GM21717 (cell line): ENCODE measurements around the gene FOXR1.

Experiments
- ATAC-seq: cut with Tn5 transposase; IDR thresholded peaks from one replicate; pipeline ENCODE4 v1.9.1; 2021; ENCODE audit warnings: mild to moderate bottlenecking, moderate library complexity; ENCODE audit not compliant: unreplicated experiment

FOXR1 gene

DNA sequence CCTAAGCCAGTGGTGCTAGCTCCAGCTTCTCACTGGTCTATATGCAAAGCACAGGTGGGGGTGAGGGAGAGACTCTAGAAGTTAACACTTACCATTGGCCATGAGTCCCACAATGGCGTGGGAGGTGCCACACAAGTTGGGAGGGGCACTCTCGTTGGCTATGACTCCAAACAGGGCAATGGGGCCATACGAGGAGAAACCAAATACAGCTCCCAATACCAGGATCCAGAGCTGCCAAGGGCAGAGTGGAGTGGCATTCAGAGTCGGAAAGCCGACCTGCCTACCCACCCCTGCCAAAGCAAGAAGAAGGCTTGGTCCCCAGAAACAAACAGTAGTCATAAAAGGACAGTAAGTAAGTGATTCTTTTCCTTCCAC, 53.5 kb downstream of the FOXR1 start:
- ATAC-seq, result no peak

DNA sequence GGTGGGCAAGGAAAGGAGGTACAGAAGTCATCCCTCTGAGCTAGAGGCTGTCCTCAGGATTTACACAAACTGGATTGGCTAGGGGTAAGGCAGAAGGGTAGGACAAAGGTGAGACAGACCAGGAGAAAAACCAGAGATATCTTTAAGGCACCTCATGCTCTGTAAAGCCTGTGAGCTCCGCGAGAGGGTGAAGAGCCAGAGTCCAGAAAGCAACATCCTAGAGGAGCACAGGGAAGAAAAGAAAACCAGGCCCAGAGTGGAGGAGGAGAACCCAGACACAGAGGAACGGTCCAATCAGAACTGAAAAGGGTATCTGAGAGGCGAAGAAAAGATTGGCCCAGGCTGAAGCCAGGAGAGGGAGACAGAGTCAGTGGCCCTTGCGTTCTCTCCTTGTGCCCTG, 54.0 kb downstream of the FOXR1 start:
- ATAC-seq, result no peak

DNA sequence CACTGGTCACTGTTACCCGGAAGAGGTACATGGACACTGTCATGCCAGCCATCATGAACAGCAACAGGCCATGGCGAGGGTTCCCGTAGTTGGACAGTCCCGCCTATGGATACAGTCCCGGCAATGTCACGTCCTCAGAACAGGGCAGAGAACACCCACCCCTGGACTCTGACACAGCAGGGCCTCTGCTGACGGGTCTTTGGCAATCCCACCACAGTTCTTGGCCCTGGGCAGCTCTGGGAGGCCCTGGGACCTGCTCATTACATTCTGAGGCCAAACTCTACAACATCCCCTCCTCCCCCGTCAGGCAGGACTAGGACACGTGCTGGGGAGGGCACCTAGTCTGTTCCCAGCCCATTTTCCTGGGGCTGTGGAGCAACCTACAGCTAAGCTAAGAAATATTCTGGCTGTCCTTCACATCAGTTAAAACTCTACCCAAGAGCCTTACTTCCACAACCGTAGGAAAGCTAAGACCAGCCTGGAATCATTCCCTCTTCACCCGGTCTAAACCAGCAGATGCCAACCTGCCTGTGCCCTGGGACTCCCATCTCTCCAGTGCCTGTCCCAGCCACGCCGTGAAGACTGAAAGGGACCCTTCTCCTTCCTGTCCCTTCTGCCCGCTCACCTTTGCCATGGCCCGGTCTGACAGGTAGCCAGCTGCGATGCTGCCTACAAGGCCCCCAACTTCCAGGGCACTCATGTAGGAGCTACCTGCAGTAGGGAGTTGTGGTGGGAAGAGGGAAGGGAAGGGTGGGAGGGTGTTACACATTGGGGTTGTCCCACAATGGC, 54.6 kb downstream of the FOXR1 start:
- no peak for ATAC-seq

DNA sequence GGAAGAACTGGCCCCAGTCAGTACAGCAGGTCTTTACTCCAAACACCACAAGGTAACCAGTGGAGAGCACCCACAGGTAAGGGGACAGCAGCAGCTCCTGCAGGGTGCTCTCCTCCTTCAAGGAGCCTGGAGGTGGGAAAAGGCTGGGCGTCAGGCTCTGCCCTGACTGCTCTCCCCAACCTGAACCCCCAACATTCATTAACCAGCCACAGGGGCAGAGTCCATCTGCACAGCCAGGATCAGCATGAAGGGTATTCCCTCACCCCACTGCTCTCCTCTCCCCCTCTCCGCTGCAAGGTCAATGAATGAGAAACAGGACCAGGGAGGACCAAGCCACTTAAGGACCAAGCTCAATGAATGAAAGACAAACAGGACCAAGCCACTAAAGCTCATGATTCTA, 55.4 kb downstream of the FOXR1 start:
- no peak for ATAC-seq

DNA sequence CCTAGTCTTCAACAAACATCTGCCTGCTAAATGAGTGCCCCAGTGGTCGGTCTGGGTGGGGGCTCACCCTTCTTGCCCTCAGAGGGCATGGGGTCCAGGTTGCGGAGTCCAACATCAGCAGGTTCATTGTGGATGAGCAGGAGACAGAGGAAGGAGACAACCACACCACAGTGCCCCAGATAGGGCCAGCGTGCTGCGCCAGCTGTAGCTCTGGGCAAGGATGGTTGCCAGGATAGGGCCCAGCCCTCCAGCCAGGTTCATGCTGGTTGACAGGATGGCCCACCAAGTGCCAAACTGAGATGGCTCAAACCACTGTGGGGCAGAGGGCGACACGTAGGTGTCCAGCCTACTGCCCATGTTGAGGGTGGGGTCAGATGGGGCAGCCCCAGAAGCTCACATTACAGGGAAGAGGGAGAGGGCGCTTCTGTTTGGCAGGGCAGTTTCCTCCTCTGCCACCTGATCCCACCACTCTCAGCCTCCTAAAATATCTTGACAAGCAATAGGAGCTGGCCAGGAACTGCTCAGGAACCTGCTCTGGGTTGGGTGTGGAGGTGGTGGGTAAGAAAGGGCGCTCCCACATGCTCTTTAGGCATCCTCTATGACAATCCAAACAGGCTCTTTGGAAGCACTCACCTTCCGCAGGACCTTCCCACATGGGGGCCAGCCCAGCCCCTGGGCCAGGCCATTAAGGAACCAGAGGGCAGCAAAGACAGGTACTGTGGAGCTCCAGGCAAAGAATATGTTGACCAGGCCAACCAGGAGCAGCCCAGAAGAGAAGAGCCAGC, 56.2 kb downstream of the FOXR1 start:
- ATAC-seq, result no peak

DNA sequence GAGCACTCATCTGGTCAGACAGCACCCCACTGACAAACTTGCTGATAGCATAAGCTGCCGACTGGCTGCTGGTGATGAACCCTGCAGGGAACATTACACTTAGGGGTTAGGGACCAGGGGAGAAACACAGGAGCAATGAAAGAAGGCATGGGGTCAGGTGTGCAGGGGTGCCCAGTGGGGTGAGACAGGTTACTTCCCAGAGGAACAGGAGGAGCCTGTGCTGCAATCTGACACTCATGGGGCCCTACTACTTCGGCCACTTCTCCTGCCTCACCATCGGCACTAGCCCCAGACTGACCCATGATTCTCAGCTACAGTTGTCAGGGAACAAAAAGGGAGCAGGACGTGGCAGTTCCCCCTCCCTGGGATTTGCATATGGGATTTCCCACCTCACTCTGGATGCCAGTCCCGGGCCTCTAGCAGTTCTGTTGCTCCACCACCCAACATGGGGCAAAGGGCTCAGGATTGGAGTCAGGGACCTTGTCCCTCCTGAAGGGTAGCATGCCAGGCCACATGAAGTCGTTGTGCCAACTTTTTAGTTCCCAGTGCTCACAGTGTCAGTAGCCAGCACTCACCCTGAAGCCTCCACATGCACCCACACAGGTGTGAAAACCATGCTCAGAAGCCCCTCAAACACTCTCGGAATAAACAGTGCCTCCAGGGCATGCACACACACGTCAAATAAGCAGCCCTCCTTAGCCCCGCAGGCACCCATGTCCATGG, 56.9 kb downstream of the FOXR1 start:
- no peak for ATAC-seq

DNA sequence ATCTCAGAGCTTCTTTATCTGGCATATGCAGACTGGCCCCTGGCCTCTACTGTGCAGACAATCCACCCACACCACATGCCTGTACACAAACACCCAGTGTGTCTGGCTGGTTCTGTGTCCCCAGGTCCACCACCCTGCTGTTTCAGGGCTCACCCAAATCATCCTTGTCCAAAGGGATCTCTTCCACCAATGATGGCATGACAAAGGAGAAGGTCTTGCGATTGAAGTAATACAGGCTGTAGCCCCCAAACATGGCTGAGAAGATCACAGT, 57.4 kb downstream of the FOXR1 start:
- no peak for ATAC-seq

DNA sequence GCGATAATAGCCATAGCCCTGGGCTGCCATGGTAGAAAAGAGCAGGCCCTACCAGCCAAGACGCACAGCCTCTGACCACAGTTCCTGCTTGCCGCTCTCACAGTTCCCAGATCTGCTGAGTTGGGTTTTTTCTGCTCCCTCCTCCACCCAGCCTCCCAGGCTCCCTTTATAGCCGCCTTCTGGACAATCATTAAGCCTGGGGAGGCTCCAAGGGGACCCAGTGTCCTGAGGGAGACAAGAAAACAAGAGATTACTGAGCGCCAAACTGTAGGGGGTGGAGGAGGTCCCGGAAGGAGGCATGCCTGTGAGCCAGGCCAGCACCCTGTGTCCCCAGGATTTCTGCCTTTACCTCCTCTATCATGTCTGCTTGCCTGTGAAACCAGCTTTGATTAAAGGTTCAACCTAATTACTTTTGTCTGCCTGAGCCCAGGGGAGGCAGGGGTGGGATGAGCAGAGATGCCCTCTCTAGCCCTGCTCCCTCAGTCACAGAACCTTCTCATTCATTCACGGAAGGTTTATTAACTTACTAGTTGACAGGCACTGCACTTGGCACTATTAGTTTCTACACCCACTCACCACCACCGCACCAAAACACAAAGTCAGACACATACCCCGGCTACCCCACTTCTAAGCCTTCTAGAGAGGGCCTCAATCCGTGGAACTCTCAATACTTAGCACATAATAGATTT, 57.9 kb downstream of the FOXR1 start:
- ATAC-seq, result peak; percentile 12

DNA sequence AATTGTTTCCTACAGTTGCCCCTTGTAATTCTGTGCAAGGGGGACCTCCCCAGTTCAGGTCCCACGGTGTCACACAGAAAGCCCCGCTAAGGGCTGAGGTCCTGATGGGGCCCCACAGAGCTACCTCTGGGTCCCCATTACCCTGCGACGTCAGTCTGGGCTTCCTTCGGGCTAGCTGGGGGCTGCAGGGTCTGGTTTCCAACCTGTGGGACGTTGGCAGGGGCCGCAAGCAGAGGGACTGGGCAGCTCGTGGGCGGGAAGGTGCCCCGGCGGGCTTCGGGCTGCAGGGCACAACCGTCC, 58.4 kb downstream of the FOXR1 start:
- ATAC-seq, result peak; percentile 23

DNA sequence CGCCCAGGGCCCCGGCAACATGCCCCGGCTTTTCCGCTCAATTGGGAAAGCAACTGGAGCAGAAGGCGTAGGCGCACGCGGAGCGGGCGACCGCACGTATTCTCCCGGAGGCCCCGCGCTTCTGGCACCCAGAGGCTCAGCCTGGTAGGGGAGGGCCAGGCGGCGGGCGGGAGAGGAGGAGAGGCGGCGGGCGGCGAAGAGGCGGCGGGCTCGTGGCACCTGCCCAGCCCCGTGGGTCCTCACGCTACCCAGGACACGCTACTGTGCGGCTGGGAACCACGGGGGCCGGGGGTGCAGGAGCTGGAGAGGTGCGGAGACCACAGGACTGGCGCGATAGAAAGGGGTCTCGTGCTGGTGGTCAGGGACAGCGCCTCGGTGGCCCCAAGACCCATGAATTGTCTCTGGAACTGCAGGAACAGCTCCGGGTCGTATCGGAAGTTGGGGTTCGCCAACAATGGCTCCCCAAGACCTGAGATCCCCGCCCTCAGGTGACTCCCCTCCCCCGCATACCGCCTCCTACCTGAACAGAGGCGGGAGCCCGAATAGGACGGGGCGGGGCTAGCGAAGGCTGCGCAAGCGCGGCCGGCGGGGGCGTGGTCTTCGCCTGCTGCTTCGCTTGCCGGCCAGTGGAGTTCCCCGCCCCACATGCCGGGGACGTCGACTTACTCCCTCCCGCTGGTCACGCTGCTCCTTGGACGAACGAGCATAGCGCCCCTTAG, 58.9 kb downstream of the FOXR1 start, which contains the start of gene SLC37A4:
TSS of gene SLC37A4 (minus strand) at position 549 of the 719 bp plus-strand sequence.
- ATAC-seq, result peak; percentile 84
